Measurements from ENCODE around the gene LKAAEAR1. TPM values are rescaled to one million over a fixed set of nuclear protein-coding genes. Genes with fewer than 3 reads are reported as not detected.

LKAAEAR1 gene
- total and polyA plus RNA-seq, 2 of the 13 experiments (the other 11 are each of a cell fraction or from before 2014, with no cell fraction given) = not detected

- TF ChIP-seq ZNF432 (CRISPR knock-in tag; IDR thresholded peaks at IDR 0.05; ENCODE audit: borderline replicate concordance) = no peak
- no peak for TF ChIP-seq ZNF660 (CRISPR knock-in tag; IDR thresholded peaks at IDR 0.05; ENCODE audit: borderline replicate concordance, low read depth)
- no peak; the same call in 1 of the 2 replicates for TF ChIP-seq ZNF367 (CRISPR knock-in tag; IDR thresholded peaks at IDR 0.05; ENCODE audit: borderline replicate concordance)
- TF ChIP-seq FOXM1 (CRISPR knock-in tag; IDR thresholded peaks at IDR 0.05) = no peak
- TF ChIP-seq ATM (IDR thresholded peaks at IDR 0.05; ENCODE audit: borderline replicate concordance) = no peak
- TF ChIP-seq GATAD1 (CRISPR knock-in tag; IDR thresholded peaks at IDR 0.05) = peak; percentile 58
- TF ChIP-seq GATA4 (IDR thresholded peaks at IDR 0.05; ENCODE audit: borderline replicate concordance, low read depth) = peak; percentile 16; the same call in 1 of the 2 replicates
- no peak for TF ChIP-seq ZBTB3 (CRISPR knock-in tag; IDR thresholded peaks at IDR 0.05; ENCODE audit: borderline replicate concordance, low read depth)
- no peak for TF ChIP-seq ZNF414 (CRISPR knock-in tag; IDR thresholded peaks at IDR 0.05)
- TF ChIP-seq SETDB1 (CRISPR knock-in tag; IDR thresholded peaks at IDR 0.05; ENCODE audit: borderline replicate concordance) = no peak
- TF ChIP-seq KMT2B (CRISPR knock-in tag; IDR thresholded peaks at IDR 0.05) = peak; percentile 32; the same call in 1 of the 2 replicates
- TF ChIP-seq, protein P1, sequence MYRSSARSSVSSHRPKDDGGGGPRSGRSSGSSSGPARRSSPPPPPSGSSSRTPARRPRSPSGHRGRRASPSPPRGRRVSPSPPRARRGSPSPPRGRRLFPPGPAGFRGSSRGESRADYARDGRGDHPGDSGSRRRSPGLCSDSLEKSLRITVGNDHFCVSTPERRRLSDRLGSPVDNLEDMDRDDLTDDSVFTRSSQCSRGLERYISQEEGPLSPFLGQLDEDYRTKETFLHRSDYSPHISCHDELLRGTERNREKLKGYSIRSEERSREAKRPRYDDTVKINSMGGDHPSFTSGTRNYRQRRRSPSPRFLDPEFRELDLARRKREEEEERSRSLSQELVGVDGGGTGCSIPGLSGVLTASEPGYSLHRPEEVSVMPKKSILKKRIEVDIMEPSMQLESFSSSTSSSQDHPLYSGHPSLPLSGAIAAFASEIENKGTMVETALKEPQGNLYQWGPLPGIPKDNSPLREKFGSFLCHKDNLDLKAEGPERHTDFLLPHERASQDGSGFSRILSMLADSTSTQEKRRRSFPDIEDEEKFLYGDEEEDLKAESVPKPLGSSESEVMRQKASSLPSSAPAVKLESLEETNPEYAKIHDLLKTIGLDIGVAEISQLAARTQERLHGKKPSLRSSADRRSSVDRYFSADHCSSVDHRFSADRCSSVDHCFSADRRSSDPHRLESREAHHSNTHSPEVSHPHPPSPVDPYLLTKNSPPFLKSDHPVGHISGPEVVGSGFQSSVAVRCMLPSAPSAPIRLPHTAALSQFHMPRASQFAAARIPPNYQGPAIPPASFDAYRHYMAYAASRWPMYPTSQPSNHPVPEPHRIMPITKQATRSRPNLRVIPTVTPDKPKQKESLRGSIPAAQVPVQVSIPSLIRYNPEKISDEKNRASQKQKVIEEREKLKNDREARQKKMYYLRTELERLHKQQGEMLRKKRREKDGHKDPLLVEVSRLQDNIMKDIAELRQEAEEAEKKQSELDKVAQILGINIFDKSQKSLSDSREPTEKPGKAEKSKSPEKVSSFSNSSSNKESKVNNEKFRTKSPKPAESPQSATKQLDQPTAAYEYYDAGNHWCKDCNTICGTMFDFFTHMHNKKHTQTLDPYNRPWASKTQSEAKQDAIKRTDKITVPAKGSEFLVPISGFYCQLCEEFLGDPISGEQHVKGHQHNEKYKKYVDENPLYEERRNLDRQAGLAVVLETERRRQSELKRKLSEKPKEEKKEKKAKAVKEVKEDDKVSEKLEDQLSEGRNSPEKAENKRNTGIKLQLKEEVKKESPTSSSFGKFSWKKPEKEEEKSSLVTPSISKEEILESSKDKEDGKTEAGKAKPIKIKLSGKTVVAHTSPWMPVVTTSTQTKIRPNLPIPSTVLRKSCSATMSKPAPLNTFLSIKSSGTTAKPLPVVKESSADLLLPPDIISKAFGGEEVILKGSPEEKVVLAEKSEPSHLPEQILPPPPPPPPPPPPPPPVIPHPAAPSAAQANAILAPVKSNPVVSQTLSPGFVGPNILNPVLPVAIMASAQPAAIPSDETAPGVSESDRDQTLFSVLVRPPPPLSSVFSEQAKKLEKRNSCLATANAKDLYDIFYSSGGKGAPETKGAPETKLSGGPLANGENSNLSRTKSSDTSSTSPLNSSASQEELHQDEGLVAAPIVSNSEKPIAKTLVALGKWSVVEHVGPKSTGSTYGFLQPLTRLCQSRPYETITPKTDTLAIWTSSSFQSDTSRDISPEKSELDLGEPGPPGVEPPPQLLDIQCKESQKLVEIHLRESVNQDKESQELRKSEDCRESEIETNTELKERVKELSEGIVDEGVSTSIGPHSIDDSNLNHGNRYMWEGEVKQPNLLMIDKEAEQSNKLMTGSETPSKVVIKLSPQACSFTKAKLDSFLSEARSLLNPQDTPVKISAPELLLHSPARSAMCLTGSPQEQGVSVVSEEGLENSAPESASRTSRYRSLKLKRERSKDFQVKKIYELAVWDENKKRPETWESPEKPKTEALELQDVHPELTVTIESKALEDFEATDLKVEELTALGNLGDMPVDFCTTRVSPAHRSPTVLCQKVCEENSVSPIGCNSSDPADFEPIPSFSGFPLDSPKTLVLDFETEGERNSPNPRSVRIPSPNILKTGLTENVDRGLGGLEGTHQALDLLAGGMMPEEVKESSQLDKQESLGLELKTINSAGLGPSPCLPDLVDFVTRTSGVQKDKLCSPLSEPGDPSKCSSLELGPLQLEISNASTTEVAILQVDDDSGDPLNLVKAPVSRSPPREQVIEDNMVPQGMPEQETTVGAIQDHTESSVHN (CRISPR knock-in tag; IDR thresholded peaks at IDR 0.05) = no peak
- TF ChIP-seq ZNF746 (CRISPR knock-in tag; IDR thresholded peaks at IDR 0.05) = peak; percentile 87; the same call in 1 of the 2 replicates
- TF ChIP-seq, protein P2, sequence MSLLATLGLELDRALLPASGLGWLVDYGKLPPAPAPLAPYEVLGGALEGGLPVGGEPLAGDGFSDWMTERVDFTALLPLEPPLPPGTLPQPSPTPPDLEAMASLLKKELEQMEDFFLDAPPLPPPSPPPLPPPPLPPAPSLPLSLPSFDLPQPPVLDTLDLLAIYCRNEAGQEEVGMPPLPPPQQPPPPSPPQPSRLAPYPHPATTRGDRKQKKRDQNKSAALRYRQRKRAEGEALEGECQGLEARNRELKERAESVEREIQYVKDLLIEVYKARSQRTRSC (CRISPR knock-in tag; IDR thresholded peaks at IDR 0.05; ENCODE audit: low read depth) = peak; percentile 92; the same call in 1 of the 2 replicates
- TF ChIP-seq CREBL2 (CRISPR knock-in tag; IDR thresholded peaks at IDR 0.05; ENCODE audit: borderline replicate concordance) = peak; percentile 56; the same call in 1 of the 2 replicates
- no peak; the same call in 1 of the 2 replicates for TF ChIP-seq ISL2 (CRISPR knock-in tag; IDR thresholded peaks at IDR 0.05)
- peak; percentile 85 for TF ChIP-seq ZMYM2 (CRISPR knock-in tag; IDR thresholded peaks at IDR 0.05)
- TF ChIP-seq TP53 (CRISPR knock-in tag; conservative IDR thresholded peaks at IDR 0.05) = peak; percentile 18; the same call in 1 of the 2 replicates
- TF ChIP-seq HMG20A (CRISPR knock-in tag; IDR thresholded peaks at IDR 0.05; ENCODE audit: borderline replicate concordance) = peak; percentile 53; the same call in 1 of the 2 replicates
- no peak for TF ChIP-seq AGO1 (IDR thresholded peaks at IDR 0.05; ENCODE audit: low read depth, low read length, poor library complexity, severe bottlenecking)
Measured at GRCh38 chr20:64055893-64056638, 28.1 kb downstream of the LKAAEAR1 start (continued).

All from HepG2 (cell line).